ENCODE results near the gene KDM7A.

DNA sequence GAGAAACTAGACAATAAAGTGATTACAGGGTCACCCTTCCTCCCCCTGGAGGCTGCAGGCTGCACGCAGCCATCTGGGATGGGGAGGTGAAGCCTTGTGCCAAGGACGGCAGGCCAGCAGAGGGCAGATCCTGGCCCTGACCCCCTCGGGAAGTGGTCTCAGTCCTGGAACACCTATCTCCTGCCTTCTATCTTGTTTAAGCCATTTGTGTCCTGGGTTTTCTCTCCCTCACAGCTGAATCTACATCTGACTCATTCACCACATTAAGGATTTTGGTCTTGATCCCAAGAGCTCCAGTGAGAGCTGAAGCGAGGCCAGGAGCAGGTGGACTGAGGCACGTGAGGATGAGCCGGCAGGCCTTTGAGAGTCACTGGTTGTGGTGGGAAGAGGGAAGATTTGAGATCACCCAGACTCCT is 97.7 kb downstream of the KDM7A start:
- TF ChIP-seq, protein P1, sequence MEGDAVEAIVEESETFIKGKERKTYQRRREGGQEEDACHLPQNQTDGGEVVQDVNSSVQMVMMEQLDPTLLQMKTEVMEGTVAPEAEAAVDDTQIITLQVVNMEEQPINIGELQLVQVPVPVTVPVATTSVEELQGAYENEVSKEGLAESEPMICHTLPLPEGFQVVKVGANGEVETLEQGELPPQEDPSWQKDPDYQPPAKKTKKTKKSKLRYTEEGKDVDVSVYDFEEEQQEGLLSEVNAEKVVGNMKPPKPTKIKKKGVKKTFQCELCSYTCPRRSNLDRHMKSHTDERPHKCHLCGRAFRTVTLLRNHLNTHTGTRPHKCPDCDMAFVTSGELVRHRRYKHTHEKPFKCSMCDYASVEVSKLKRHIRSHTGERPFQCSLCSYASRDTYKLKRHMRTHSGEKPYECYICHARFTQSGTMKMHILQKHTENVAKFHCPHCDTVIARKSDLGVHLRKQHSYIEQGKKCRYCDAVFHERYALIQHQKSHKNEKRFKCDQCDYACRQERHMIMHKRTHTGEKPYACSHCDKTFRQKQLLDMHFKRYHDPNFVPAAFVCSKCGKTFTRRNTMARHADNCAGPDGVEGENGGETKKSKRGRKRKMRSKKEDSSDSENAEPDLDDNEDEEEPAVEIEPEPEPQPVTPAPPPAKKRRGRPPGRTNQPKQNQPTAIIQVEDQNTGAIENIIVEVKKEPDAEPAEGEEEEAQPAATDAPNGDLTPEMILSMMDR (IDR thresholded peaks at IDR 0.05; ENCODE audit: insufficient read depth, low read length) = no peak
- TF ChIP-seq POLR2AphosphoS5 (IDR thresholded peaks at IDR 0.05; ENCODE audit: low read depth) = no peak
